Glutamatergic neuron (in vitro differentiated cells): Measurements from ENCODE around the gene CDK14. TPM values are rescaled to one million over a fixed set of nuclear protein-coding genes. Genes with fewer than 3 reads are reported as not detected.

ENCODE experiments used
- DNase-seq: peaks from one replicate; pipeline ENCODE4 v3.0.0; 2022
- H3K27ac Mint-ChIP-seq: one replicate; pipeline ENCODE4 v1.8.0; 2020; ENCODE audit warnings: mild to moderate bottlenecking, mixed read lengths, inconsistent platforms; ENCODE audit not compliant: unreplicated experiment
- H3K27me3 Mint-ChIP-seq: one replicate; pipeline ENCODE4 v1.8.0; 2020; ENCODE audit warnings: mild to moderate bottlenecking, moderate library complexity, mixed read lengths, inconsistent platforms; ENCODE audit not compliant: unreplicated experiment
- H3K36me3 Mint-ChIP-seq: one replicate; pipeline ENCODE4 v1.8.0; 2020; ENCODE audit warnings: mild to moderate bottlenecking, mixed read lengths, inconsistent platforms; ENCODE audit not compliant: unreplicated experiment
- H3K4me1 Mint-ChIP-seq: one replicate; pipeline ENCODE4 v1.8.0; 2020; ENCODE audit warnings: mild to moderate bottlenecking, low read depth, mixed read lengths, inconsistent platforms; ENCODE audit not compliant: unreplicated experiment
- H3K4me3 Mint-ChIP-seq: one replicate; pipeline ENCODE4 v1.8.0; 2020; ENCODE audit warnings: mild to moderate bottlenecking, mixed read lengths, inconsistent platforms; ENCODE audit not compliant: unreplicated experiment
- H3K9me3 Mint-ChIP-seq: one replicate; pipeline ENCODE4 v1.8.0; 2020; ENCODE audit warnings: mild to moderate bottlenecking, moderate library complexity, mixed read lengths, inconsistent platforms; ENCODE audit not compliant: unreplicated experiment
- CTCF ChIP-seq: fragments of 200-600 bp; sonication (generic); IDR thresholded peaks from one replicate; pipeline ENCODE4 v1.5.0; 2021; ENCODE audit not compliant: partially characterized antibody, unreplicated experiment
- total RNA-seq: library from RNA; stranded (reverse); fragmentation: NEBNext Ultra II Directional; extraction: Animal tissue kit (Norgen Biotek cat#: 25700); gene quantifications from one replicate; pipeline ENCODE4 v1.2.1, GENCODE V29; 2021; ENCODE audit not compliant: unreplicated experiment

The CDK14 gene
- total RNA-seq, 1 donor from 2014 or later, result 96.5 TPM

DNA sequence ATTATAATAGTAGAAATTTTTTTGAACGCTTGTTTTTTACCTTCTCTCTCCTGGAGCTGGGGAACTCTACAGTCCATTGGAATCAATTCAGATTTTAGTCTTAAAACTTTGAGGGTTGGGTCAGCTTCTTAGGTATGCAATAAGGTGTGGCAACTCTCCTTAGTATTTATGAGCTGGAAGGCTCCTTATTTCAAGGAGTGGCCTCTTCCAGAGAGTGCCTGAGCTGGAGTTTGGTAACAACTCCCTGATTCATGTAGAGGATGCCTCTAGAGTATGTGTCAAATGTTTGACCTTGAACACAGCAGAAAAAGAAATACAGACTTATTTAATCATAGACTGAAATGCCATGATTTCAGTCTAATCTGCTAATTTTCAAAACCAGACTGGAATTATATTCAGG lies 11.1 kb downstream of the CDK14 start:
- no peak overlapping the region for H3K4me3 Mint-ChIP-seq
- no peak overlapping the region for H3K27ac Mint-ChIP-seq
- H3K27me3 Mint-ChIP-seq, result no peaks in the 10 kb centered on the region
- no peaks in the 10 kb centered on the region for H3K9me3 Mint-ChIP-seq
- peaks cover 2% of the 10 kb centered on the region for H3K36me3 Mint-ChIP-seq
- no peak for DNase-seq
- peaks cover 22% of the 10 kb centered on the region for H3K4me1 Mint-ChIP-seq
- no peak for TF ChIP-seq CTCF

DNA sequence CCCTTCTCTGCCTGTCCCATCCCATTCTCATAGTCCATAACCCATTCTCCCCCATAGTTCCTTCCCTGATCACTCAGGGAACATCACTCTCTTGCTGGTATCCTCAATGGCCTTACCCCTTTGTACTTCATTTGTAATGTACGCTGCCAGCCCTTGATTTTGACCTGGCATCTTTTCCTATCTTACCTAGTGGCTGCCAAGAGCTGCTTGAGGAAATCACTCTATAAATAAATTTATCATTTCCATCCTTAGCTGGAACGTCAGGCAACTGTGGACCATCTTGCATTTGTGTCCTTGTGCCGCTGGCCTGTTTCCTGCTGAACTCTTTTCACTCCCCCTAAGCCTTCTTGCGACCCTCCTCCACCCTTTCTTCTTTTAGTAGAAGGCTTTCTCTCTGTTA lies 14.0 kb downstream of the CDK14 start:
- Mint-ChIP-seq H3K36me3 (peaks cover 4% of the 10 kb centered on the region), H3K4me3 (no peak overlapping the region), H3K27me3 (no peaks in the 10 kb centered on the region), H3K27ac (no peak overlapping the region), H3K9me3 (no peaks in the 10 kb centered on the region), H3K4me1 (peaks cover 17% of the 10 kb centered on the region)
- no peak for DNase-seq
- no peak for TF ChIP-seq CTCF

GRCh38 chr7:90611115-90611514 lies 15.0 kb downstream of the CDK14 start:
- TF ChIP-seq CTCF, result no peak
- Mint-ChIP-seq H3K27ac (peak overlapping the region; percentile 5), H3K4me1 (peaks cover 15% of the 10 kb centered on the region), H3K27me3 (no peaks in the 10 kb centered on the region), H3K4me3 (peak overlapping the region; percentile 23), H3K36me3 (peaks cover 4% of the 10 kb centered on the region), H3K9me3 (no peaks in the 10 kb centered on the region)
- no peak for DNase-seq

DNA sequence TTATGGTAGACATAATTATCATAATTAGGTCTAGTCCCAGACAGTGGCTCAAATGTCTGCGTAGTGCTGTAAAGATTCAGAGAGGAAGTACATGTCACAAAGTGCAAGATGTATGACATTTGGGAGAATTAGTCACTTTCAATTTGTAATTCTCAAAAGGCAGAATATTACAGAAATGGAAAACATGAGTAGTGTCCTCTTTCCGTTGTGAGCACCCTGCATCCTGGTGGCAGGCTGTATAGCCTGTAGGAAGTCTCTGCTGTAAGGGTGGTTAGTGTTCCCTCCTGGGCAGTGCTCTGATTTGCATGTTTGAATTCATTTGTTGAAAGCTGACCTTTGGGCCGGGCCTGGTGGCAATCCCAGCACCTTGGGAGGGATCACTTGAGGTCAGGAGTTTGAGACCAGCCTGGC lies 17.0 kb downstream of the CDK14 start:
- H3K27ac Mint-ChIP-seq, result no peak overlapping the region
- no peaks in the 10 kb centered on the region for H3K27me3 Mint-ChIP-seq
- TF ChIP-seq CTCF, result no peak
- H3K9me3 Mint-ChIP-seq, result peaks cover 3% of the 10 kb centered on the region
- peaks cover 4% of the 10 kb centered on the region for H3K36me3 Mint-ChIP-seq
- H3K4me1 Mint-ChIP-seq, result peaks cover 25% of the 10 kb centered on the region
- H3K4me3 Mint-ChIP-seq, result no peak overlapping the region
- no peak for DNase-seq

DNA sequence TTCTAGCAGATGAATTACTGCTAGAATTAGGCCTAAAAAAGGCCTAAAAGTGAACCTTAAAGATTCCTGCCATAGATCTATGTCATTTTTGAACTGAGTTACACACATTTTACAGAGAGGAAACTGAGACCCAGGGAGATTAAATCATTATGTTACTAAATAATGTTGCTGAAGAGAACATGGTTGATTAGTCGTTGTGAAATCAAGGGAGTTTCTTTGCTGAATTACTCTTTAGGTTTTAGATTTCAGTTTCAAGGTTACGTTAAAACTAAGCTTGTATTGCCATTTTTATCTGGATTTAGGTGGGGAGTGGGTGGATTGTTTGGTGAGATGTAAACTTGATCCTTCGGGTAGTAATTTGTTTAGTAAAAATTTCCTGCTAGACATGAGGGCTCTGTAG lies 21.3 kb downstream of the CDK14 start:
- Mint-ChIP-seq H3K4me1 (peaks cover 57% of the 10 kb centered on the region), H3K4me3 (no peak overlapping the region), H3K36me3 (no peaks in the 10 kb centered on the region), H3K27ac (no peak overlapping the region), H3K9me3 (peaks cover 9% of the 10 kb centered on the region), H3K27me3 (no peaks in the 10 kb centered on the region)
- TF ChIP-seq CTCF, result no peak
- no peak for DNase-seq
